SK-N-SH treated with all-trans-retinoic acid at 6 μM for 48 hours (cell line): ENCODE results near the gene SLCO6A1.

ENCODE experiments used
- BACH2 ChIP-seq: fragments of 250-450 bp; sonication (Bioruptor Pico); IDR thresholded peaks from 2 replicates; pipeline ENCODE4 v1.9.0; 2021; ENCODE audit warnings: mild to moderate bottlenecking, borderline replicate concordance
- CREB5 ChIP-seq: fragments of 250-450 bp; sonication (Bioruptor Pico); IDR thresholded peaks from 2 replicates; pipeline ENCODE4 v1.5.1; 2020; ENCODE audit warnings: low read depth, mild to moderate bottlenecking, moderate library complexity
- CSDC2 ChIP-seq: fragments of 250-450 bp; sonication (Bioruptor Pico); IDR thresholded peaks from 2 replicates; pipeline ENCODE4 v1.5.0; 2020; ENCODE audit warnings: mild to moderate bottlenecking, moderate library complexity
- ESRRG ChIP-seq: fragments of 250-450 bp; sonication (Bioruptor Pico); IDR thresholded peaks from 2 replicates; pipeline ENCODE4 v1.6.1; 2021; ENCODE audit warnings: mild to moderate bottlenecking
- GLIS3 ChIP-seq: fragments of 250-450 bp; sonication (Bioruptor Pico); IDR thresholded peaks from 2 replicates; pipeline ENCODE4 v1.5.0; 2020; ENCODE audit warnings: mild to moderate bottlenecking, moderate library complexity
- OSR1 ChIP-seq: fragments of 250-450 bp; sonication (Bioruptor Pico); IDR thresholded peaks from 2 replicates; pipeline ENCODE4 v1.8.0; 2022; ENCODE audit warnings: moderate library complexity, mild to moderate bottlenecking, inconsistent platforms
- PPARA ChIP-seq: fragments of 250-450 bp; sonication (Bioruptor Pico); IDR thresholded peaks from 2 replicates; pipeline ENCODE4 v1.5.0; 2020; ENCODE audit warnings: mild to moderate bottlenecking, borderline replicate concordance
- TCF4 ChIP-seq: fragments of 250-450 bp; sonication (Bioruptor Pico); IDR thresholded peaks from 2 replicates; pipeline ENCODE4 v1.8.0; 2021; ENCODE audit warnings: mild to moderate bottlenecking, moderate library complexity, borderline replicate concordance
- TOX ChIP-seq: fragments of 250-450 bp; sonication (Bioruptor Pico); IDR thresholded peaks from 2 replicates; pipeline ENCODE4 v1.8.0; 2021; ENCODE audit warnings: mild to moderate bottlenecking, moderate library complexity, borderline replicate concordance
- ZFP30 ChIP-seq: fragments of 450-650 bp; formaldehyde crosslinking; IDR thresholded peaks from 2 replicates; pipeline ENCODE4 v1.5.0; 2022; ENCODE audit warnings: mild to moderate bottlenecking, moderate library complexity
- ZNF565 ChIP-seq: fragments of 450-650 bp; formaldehyde crosslinking; conservative IDR thresholded peaks from 2 replicates; pipeline ENCODE4 v1.5.0; 2020; ENCODE audit warnings: low read depth, mild to moderate bottlenecking, moderate library complexity
- ZNF70 ChIP-seq: fragments of 450-650 bp; formaldehyde crosslinking; IDR thresholded peaks from 2 replicates; pipeline ENCODE4 v1.5.0; 2020; ENCODE audit warnings: mild to moderate bottlenecking, moderate library complexity

DNA sequence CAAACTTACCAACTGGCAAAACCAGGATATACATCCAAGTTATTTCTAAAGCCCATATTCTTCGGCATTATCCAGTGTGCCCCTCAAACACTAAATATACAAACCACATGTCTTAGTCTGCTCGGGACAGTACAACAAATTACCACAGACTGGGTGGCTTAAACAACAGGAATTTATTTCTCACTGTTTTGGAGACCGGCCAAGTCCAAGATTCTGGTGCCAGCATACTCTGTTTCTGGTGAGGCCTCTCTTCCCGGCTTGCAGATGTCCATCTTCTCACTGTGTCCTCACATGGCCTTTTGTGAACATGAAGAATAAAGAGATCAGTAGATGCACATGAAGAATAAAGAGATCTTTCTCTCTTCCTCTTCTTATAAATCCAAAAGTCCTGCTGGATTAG lies 12.9 kb upstream of the SLCO6A1 start:
- TF ChIP-seq GLIS3 (CRISPR knock-in tag) (no peak), ESRRG (CRISPR knock-in tag) (no peak), TCF4 (CRISPR knock-in tag) (no peak), BACH2 (CRISPR knock-in tag) (no peak), OSR1 (CRISPR knock-in tag) (no peak), ZNF70 (CRISPR knock-in tag) (no peak), CREB5 (no peak), ZNF565 (CRISPR knock-in tag) (no peak), PPARA (CRISPR knock-in tag) (no peak), CSDC2 (CRISPR knock-in tag) (no peak), ZFP30 (CRISPR knock-in tag) (no peak), TOX (CRISPR knock-in tag) (no peak)
